Measurements from ENCODE around the gene SRPRB. TPM values are rescaled to one million over a fixed set of nuclear protein-coding genes. Genes with fewer than 3 reads are reported as not detected.

The SRPRB gene
- total and polyA plus RNA-seq, 2 donors (not counting 3 experiments of a cell fraction or from before 2014, with no cell fraction given) = 22.7 to 69.2 TPM

GRCh38 chr3:133868758-133869475 lies 63.3 kb downstream of the SRPRB start:
- H2AFZ ChIP-seq (ENCODE audit: low read depth, low read length) = no peak overlapping the region
- no peak overlapping the region for H3K27ac ChIP-seq (ENCODE audit: insufficient read depth, low read depth, low read length)
- no peak overlapping the region for H3K4me2 ChIP-seq (ENCODE audit: insufficient read depth, low read length)
- no peaks in the 10 kb centered on the region for H3K4me1 ChIP-seq (ENCODE audit: control insufficient read depth, extremely low read depth, insufficient read depth, low read length)
- dilution Hi-C loops (cut with MboI; ENCODE audit: extremely low pct_ligation_motif_present, low sequenced_read_pairs) (no loop called here), intact Hi-C loops (cut with micrococcal nuclease) (no loop called here)
- DNase-seq (ENCODE audit: low read depth, low spot score) (no peak), FAIRE-seq (no peak)
- H3K9me3 ChIP-seq (replicated peaks; ENCODE audit: control insufficient read depth, insufficient read depth, low read length) = no peaks in the 10 kb centered on the region
- ChIA-PET POLR2A (no interaction called here), CTCF (interaction anchor here (4.0 kb wide), 1 partner anchor 14 kb away, joined by 13 read pairs; no protein-coding TSS in a partner anchor)
- no peak overlapping the region for H3K4me3 ChIP-seq (replicated peaks in 1 of 3; ENCODE audit: insufficient read depth in 1 of 3, low read depth in 1 of 3, low read length in 3 of 3)
- H3K9me1 ChIP-seq (replicated peaks; ENCODE audit: control insufficient read depth, extremely low read depth, insufficient read depth, low read length) = no peaks in the 10 kb centered on the region
- no peaks in the 10 kb centered on the region for H3K79me2 ChIP-seq (ENCODE audit: control insufficient read depth, insufficient read depth, low read length)
- no peaks in the 10 kb centered on the region for H4K20me1 ChIP-seq (replicated peaks; ENCODE audit: control insufficient read depth, extremely low read depth, insufficient read depth, low read length)
- no peak overlapping the region for H3K9ac ChIP-seq (replicated peaks; ENCODE audit: extremely low read depth, insufficient read depth, low read length)
- no peaks in the 10 kb centered on the region for H3K27me3 ChIP-seq (ENCODE audit: control insufficient read depth in 2 of 2, insufficient read depth in 2 of 2, low read length in 2 of 2)
- TF ChIP-seq, protein P1, sequence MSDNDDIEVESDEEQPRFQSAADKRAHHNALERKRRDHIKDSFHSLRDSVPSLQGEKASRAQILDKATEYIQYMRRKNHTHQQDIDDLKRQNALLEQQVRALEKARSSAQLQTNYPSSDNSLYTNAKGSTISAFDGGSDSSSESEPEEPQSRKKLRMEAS (IDR thresholded peaks at IDR 0.05; ENCODE audit: insufficient read depth, insufficient read length) = no peak
- TF ChIP-seq FOS (IDR thresholded peaks at IDR 0.05; ENCODE audit: borderline replicate concordance, insufficient read depth, low read length) = no peak
- TF ChIP-seq POLR2AphosphoS5 (IDR thresholded peaks at IDR 0.05; ENCODE audit: insufficient read depth, low read depth, low read length) = no peak
- H3K36me3 ChIP-seq (ENCODE audit: control insufficient read depth in 2 of 2, extremely low read depth in 1 of 2, insufficient read depth in 2 of 2, low read length in 2 of 2) = no peaks in the 10 kb centered on the region
- no TSS peak for BruUV-seq (replicated peaks)

GRCh38 chr3:133869586-133869985 lies 64.0 kb downstream of the SRPRB start:
- ChIA-PET CTCF (interaction anchor here (4.0 kb wide), 1 partner anchor 15 kb away, joined by 13 read pairs; no protein-coding TSS in a partner anchor), POLR2A (no interaction called here)
- H3K36me3 ChIP-seq (ENCODE audit: control insufficient read depth in 2 of 2, extremely low read depth in 1 of 2, insufficient read depth in 2 of 2, low read length in 2 of 2) = no peaks in the 10 kb centered on the region
- no peak overlapping the region for H2AFZ ChIP-seq (ENCODE audit: low read depth, low read length)
- dilution Hi-C loops (cut with MboI; ENCODE audit: extremely low pct_ligation_motif_present, low sequenced_read_pairs) (no loop called here), intact Hi-C loops (cut with micrococcal nuclease) (no loop called here)
- TF ChIP-seq GATA2 (IDR thresholded peaks at IDR 0.05; ENCODE audit: insufficient read depth, insufficient read length, low read depth, low read length) = no peak
- TF ChIP-seq POLR2A (IDR thresholded peaks at IDR 0.05; ENCODE audit: low read depth, low read length) = no peak
- TF ChIP-seq, protein P1 (IDR thresholded peaks at IDR 0.05; ENCODE audit: insufficient read depth, insufficient read length) = no peak
- TF ChIP-seq EZH2 (IDR thresholded peaks at IDR 0.05; ENCODE audit: borderline replicate concordance, low read depth, low read length, severe bottlenecking) = no peak
- no peak for TF ChIP-seq JUN (IDR thresholded peaks at IDR 0.05; ENCODE audit: borderline replicate concordance, insufficient read depth, insufficient read length, low read depth)
- TF ChIP-seq CTCF (IDR thresholded peaks at IDR 0.05; ENCODE audit: extremely low read depth in 1 of 2, insufficient read depth in 1 of 2, low read depth in 1 of 2, low read length in 2 of 2) = no peak
- TF ChIP-seq MYC (IDR thresholded peaks at IDR 0.05; ENCODE audit: low read depth, low read length) = no peak
- no peak for TF ChIP-seq POLR2AphosphoS5 (IDR thresholded peaks at IDR 0.05; ENCODE audit: insufficient read depth, low read depth, low read length)
- no peak for TF ChIP-seq FOS (IDR thresholded peaks at IDR 0.05; ENCODE audit: borderline replicate concordance, insufficient read depth, low read length)
- no peak overlapping the region for H3K4me3 ChIP-seq (replicated peaks in 1 of 3; ENCODE audit: insufficient read depth in 1 of 3, low read depth in 1 of 3, low read length in 3 of 3)
- no peak overlapping the region for H3K27ac ChIP-seq (ENCODE audit: insufficient read depth, low read depth, low read length)
- no peaks in the 10 kb centered on the region for H3K9me1 ChIP-seq (replicated peaks; ENCODE audit: control insufficient read depth, extremely low read depth, insufficient read depth, low read length)
- H3K79me2 ChIP-seq (ENCODE audit: control insufficient read depth, insufficient read depth, low read length) = no peaks in the 10 kb centered on the region
- no peak for DNase-seq (ENCODE audit: low read depth, low spot score)
- no peaks in the 10 kb centered on the region for H3K27me3 ChIP-seq (ENCODE audit: control insufficient read depth in 2 of 2, insufficient read depth in 2 of 2, low read length in 2 of 2)
- no peak overlapping the region for H3K4me2 ChIP-seq (ENCODE audit: insufficient read depth, low read length)
- no peak overlapping the region for H3K9ac ChIP-seq (replicated peaks; ENCODE audit: extremely low read depth, insufficient read depth, low read length)
- no peaks in the 10 kb centered on the region for H4K20me1 ChIP-seq (replicated peaks; ENCODE audit: control insufficient read depth, extremely low read depth, insufficient read depth, low read length)
- no peak for FAIRE-seq
- H3K9me3 ChIP-seq (replicated peaks; ENCODE audit: control insufficient read depth, insufficient read depth, low read length) = no peaks in the 10 kb centered on the region
- peaks cover 2% of the 10 kb centered on the region for H3K4me1 ChIP-seq (ENCODE audit: control insufficient read depth, extremely low read depth, insufficient read depth, low read length)
- BruUV-seq (replicated peaks) = no TSS peak
